Head of caudate nucleus (tissue), 42 donors: ENCODE measurements around the gene ZFPM1.

Experiments used
- DNase-seq, 42 donors: peaks; one replicate each; pipeline versions ENCODE4 v3.0.0 to v3.0.0-alpha.2; 2020 to 2021; ENCODE audit warnings: mixed read lengths in 7 of 42
- intact Hi-C: fragments of 100-400 bp; cut with DNase I; formaldehyde crosslinking; loops from one replicate; pipeline ENCODE4 v1.15.0; 2022

Gene ZFPM1

DNA sequence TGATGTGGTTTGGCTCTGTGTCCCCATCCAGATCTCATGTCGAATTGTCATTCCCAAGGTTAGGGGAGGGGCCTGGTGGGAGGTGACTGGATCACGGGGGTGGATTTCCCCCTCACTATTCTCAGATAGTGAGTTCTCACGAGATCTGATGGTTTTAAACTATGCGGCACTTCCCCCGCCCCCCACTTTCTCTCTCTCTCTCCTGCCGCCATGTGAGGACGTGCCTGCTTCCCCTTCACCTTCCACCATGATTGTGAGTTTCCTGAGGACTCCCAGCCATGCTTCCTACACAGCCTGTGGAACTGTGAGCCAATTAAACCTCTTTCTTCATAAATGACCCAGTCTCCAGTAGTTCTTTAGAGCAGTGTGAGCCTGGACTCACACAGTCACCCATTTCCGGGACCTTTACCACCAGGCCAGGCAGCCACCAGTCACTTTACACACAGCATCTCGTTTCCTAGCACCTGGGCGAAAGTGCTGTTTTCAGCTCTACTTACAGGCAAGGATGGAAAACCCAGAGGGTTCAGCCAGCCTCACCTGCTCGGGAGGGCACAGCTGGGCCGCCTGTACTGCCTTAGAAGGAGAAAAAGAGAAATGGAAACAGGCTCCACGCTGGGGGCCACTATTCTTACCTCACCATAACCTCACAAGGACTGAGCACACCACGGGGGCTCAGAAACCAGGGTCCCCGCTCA, 103.4 kb downstream of the ZFPM1 start:
- DNase-seq, result no peak
- intact Hi-C loops, result no loop called here

DNA sequence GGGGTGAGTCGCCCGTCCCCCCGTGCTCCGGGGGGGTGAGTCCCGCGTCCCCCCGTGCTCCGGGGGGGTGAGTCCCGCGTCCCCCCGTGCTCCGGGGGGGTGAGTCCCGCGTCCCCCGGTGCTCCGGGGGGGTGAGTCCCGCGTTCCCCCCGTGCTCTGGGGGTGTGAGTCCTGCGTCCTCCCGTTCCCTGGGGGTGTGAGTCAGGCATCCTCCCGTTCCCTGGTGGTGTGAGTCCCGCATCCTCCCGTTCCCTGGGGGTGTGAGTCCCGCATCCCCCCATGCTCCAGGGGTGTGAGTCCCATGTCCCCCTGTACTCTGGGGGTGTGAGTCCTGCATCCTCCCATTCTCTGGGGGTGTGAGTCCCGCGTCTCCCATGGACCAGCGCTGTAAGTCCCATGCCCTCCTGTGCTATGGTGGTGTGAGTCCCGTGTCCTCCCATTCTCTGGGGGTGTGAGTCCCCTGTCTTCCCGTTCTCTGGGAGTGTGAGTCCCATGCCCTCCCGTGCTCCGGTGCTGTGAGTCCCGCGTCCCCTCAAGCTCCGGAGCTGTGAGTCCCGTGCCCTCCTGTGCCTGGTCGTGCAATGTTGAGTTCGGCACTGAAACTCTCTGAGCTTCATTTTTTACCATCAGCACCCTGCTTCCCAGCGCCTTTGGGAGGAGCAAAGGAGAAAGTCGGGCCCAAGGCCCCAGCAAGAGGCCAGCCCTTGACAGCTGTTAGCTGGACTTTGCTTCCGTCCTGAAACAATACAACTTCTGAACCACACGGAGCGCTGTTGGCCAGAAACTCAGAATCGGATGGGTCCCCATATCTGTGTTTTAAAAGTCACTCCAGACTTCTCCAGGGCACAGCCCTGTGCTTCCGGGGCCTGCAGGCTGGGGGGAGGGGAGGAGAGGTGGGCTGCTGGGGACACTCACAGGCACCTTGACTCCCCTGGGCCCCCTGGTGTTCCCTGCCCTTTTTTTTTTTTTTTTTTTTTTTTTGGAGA, 105.7 kb downstream of the ZFPM1 start:
- DNase-seq, result peak in 32 of 42 donors; percentile 20 to 70 (median 46)
- intact Hi-C loops, result no loop called here

DNA sequence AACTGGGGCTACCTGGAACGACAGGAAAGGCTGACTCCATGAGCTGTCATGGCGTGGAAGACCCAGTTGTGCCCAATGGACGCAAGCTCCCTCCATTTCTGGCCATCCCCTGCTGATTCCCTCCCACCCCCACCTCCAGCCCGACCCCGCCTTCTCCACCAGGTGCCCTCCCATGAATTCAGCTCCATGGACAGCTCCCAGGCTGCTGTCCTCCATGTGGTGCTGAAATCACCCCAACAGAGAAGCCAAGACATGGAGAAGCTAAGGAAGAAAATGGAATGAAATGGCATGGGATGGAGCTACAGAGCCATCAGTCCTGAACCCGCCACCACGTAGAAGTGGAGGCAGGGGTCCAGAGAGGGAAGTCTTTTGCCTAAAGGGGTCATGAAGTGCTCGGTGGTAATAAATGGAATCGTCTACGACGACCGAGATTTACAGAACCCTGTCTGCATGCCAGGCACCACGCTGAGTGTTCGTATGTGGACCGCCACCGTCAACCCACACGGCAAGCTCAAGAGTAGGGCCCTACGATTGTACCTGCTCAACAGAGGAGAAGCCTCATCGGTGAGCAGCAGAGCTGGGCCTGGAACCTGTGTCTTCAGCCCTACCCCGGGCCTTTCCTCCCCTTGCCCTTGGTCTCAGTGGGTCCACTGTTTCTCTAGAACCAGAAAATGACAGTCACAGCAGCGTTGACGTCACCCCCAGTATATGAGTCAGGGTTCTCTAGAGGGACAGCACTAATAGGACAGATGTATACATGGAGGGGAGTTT, 107.8 kb downstream of the ZFPM1 start:
- no peak for DNase-seq
- intact Hi-C loops, result loop anchor here (5.0 kb wide), 1 partner anchor 119 kb away; no protein-coding TSS in a partner anchor

DNA sequence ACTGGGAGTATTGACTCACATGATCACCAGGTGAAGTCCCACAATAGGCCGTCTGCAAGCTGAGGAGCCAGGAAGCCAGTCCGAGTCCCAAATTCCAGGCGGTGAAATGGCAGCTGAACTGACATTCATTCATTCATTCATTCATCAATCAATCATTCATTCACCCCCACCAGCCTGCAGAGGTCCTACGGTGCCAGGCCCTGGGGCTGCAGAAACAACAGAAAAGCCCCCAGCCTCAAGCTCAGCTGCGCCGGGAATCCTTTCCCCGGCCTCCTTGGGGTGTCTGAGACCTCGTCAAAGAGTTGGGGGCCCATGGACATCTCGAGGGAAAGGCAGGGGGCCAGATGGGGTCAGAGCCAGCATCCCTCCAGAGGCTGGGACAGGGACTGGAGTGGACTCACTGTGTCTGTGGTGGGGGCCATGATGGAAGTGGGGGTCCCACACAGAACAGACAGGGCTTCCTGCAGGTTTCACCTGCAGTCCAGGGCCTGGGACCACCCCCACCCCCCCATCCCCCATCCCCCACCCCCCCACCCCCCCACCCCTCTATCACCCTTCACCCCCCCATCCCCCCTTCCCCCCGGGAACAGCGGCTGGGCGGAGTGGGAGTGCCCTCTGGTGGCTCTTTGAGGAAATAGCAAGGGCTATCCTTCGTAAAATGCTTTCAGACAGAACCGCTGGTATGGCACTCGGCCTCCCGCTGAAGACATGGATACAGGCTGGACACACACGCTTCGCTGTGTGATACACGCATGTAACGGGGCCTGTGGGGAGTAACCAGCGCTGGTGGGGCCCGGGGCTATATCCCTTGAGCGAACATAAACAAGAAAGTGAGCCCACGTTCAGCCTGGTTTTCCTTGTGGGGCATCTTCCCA, 108.6 kb downstream of the ZFPM1 start:
- intact Hi-C loops, result loop anchor here (5.0 kb wide), 1 partner anchor 119 kb away; no protein-coding TSS in a partner anchor
- DNase-seq, result peak; percentile 29 to 85 (median 64)

DNA sequence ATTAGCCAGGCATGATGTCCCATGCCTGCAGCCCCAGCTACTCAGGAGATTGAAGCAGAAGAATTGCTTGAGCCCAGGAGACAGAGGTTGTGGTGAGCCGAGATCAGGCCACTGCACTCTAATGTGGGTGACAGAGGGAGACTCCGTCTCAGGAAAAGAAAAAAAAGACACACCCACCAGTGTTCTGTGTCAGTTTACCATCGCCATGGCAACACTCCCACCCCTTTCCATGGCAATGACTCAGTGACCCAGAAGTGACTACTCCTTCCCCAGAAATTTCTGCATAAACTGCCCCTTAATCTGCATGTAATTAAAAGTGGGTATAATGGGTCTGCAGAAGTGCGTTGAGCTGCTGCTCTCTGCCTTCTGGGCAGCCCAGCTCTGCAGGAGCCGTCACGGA, 113.1 kb downstream of the ZFPM1 start:
- peak; percentile 31 to 88 (median 69) for DNase-seq
- intact Hi-C loops, result no loop called here

DNA sequence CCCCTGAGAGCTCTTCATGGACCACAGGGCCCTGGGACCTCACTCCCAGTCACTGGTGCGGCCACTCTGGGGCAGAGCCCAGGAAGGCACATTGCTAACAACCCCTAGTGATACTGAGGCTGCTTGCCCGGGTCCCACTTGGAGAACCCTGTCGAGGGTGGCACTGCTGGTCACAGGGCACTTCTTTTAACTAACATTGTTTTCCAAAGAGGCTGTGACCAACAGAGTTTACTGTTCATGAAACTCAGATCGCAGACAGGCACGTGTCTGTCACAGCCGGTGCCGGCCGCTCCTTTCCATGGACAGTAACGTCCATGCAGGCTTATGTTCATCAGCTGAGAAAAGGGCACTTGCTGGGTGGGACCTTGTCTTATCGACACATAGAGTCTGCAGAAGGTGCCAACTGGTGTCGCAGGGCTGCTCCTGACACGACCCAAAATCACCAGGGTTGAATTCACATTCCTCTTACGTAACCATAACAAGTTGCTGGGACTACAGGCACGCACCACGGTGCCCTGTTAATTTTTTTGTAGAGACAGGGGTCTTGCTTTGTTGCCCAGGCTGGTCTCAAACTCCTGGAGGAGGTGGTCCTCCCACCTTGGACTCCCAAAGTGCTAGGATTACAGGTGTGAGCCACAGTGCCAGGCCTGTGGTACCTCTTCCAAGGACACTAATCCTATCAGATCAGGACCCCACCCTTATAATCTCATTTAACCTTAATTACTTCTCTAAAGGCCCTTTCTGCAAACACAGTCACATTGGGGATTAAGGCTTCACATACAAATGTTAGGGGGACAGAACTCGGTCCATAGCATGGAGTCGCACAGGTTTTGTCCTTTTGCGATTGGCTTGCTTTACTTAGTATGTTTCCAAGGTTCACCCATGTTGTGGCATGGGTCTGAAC, 115.9 kb downstream of the ZFPM1 start:
- intact Hi-C loops, result no loop called here
- no peak for DNase-seq

DNA sequence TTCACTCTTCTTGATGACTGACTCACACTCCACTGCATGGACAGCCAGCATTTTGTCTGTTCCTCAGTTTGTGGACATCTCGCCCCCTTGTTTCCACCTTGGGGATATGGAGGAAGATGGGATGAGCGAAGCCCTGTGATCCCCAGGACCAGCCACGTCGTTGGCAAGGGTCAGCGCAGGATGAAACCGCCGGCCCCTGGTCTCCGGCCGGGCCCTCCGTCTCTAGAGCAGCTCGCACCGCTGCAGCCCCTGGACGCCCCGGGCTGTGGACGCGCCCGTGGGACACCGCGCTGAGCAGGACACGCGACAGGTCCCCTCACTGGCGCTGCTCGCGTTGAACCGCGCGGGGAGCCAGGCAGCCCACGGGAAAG, 116.5 kb downstream of the ZFPM1 start:
- peak in 10 of 42 donors; percentile 10 to 47 (median 30) for DNase-seq
- intact Hi-C loops, result no loop called here

DNA sequence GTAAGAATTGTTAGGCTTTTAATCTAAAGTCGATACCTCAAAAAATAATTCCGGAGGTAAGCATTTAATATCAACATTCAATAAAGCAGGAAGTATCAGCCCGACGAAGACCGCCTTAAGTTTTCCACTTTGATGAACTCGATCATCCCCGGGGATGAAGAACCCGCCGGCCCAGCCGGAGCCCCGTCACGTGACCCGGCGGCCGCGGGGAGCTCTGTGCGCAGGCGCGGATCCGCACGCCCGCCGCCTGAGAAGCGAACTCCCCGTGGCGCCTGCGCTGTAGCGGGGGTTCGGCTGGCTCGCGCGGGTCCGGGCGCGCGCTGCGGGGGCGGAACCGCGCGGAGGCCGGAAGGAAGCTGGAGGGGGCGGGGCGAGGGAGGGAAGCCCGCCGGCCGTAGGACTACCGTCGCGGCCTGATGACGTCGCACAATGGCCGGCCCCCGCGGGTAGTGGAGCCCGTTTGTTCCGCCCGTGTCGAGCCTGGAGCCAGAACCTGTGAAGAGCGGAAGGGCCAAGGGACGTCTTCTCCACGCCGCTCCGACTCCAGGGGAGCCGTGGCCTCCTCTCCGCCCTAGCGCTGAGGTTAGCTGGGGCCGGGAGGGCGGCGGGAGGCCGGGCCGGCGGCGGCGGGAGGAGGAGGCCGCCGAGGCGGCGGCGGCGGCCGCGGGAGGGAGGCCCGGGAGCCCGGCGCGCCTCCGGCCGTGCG, 117.1 kb downstream of the ZFPM1 start, which contains the start of gene ZC3H18:
Gene ZC3H18, plus strand, starts transcription at position 419 of the 706 bp plus-strand sequence. CDS start 6,721 bp downstream, outside the sequence.
- intact Hi-C loops, result loop anchor here (5.0 to 10.0 kb wide), 2 partner anchors 38 to 95 kb away; partner anchors contain the start of gene MVD

DNA sequence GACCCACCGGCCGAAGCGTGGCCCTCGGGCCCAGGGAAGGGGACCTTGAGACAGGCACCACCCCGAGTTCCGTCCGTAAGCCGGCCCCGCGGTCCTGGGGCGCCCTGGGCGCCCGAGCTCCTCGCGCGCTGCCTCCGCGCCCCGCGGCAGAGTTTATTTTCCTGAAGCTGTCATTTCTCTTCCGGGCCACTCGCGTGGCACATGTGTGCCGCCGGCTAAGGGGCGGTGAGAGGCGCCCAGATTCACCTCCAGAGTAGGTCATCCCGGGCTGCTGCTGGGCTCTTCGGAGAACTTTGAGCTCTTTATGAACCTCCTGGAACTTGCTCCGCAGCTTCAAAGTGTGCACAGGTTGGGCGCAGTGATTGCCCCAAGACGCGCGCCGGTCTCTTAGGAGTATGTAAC, 117.6 kb downstream of the ZFPM1 start:
- intact Hi-C loops, result loop anchor here (5.0 to 10.0 kb wide), 2 partner anchors 38 to 94 kb away; partner anchors contain the start of gene MVD
- DNase-seq, result peak in 22 of 42 donors; percentile 4 to 57 (median 36)

More for the DNA sequence above, 117.1 kb downstream of the ZFPM1 start, which contains the start of gene ZC3H18:
- peak; percentile 77 to 99 (median 95) for DNase-seq

DNA sequence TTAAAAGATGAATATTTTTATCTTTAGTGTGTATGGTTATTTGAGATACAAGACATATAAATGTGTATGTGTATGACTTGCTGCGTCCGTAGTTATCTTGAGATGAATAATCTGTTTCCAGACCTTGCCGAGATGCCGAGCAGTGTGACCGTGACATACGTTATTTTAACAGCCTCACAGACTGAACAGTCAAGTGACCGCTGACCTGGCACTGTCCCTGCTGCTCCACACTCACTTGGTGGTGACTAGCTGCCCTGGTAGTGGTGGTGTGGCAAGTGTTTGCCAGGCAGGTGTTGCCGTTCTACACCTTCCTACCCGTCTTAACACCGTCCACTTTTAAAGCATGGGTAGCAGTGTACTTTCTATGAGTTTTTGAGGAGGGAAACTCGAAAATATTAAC, 122.2 kb downstream of the ZFPM1 start:
- no peak for DNase-seq
- intact Hi-C loops, result loop anchor here (10.0 kb wide), 1 partner anchor 90 kb away; the partner anchor contains the start of gene MVD

DNA sequence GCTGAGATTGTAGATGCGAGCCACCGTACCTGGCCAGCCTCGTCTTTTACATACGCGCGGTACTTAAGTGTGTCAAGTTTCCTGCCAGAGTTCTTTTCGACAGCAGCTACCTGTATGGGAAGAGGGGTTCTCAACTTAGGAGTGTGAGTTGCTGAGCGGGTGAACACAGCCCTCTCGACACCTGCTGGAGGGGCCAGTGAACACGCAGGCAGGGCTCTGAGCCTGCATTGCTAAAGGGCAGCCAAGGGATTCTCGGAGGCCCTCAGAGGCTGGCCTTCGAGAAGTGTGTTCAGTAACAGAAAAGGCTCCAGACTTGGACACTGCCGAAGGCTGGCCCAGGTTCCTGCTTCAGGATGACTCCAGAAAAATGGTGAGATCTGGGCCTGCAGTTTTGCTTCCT, 123.2 kb downstream of the ZFPM1 start:
- intact Hi-C loops, result loop anchor here (10.0 kb wide), 1 partner anchor 88 kb away; the partner anchor contains the start of gene MVD

DNA sequence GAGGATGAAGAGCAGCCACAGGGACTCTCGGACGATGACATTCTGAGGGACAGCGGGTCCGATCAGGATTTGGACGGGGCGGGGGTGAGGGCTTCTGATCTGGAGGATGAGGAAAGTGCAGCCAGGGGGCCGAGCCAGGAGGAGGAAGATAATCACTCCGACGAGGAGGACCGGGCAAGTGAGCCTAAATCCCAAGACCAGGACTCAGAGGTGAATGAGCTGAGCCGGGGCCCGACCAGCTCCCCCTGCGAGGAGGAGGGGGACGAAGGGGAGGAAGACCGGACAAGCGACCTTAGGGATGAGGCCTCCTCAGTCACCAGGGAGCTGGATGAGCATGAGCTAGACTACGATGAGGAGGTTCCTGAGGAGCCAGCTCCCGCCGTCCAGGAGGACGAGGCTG, 124.1 kb downstream of the ZFPM1 start:
- intact Hi-C loops, result loop anchor here (10.0 kb wide), 1 partner anchor 88 kb away; the partner anchor contains the start of gene MVD

More for the DNA sequence above, 123.2 kb downstream of the ZFPM1 start:
- DNase-seq, result no peak

DNA sequence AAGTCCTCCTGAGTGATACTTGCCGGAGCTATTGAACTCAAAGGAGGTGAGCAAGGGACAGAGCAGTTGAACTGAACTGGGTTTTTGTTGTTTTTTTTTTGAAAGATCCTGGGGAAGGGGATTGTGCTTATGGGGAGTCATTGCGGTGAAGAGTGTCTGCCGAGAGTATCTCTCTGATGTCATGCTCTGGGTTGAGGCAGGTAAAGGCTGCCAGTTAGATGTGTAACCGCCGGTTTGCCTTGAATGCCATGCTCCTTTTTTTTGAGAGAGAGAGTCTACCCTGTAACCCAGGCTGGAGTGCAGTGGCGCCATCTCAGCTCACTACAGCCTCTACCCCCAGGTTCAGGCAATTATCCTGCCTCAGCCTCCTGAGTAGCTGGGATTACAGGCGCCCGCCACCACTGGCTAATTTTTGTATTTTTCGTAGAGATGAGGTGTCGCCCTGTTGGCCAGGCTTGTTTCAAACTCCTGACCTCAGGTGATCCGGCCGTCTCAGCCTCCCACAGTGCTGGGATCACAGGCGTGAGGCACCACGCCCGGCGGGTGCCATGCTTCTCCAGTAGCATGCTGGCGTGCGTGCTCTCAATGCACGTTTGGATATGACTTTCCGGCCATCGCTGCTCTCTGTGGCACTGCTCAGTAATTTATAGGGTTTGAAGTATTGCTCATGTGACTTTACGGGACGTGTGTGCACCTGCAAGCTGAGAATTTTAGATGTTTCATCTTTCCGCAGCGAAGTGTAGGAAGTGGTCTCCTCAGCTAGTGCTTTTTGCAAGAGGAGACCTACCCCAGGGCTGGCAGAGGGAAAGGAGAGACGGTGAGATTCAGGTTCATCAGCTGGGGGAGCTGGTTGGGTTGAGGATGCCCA, 125.6 kb downstream of the ZFPM1 start:
- intact Hi-C loops, result loop anchor here (10.0 kb wide), 1 partner anchor 86 kb away; the partner anchor contains the start of gene MVD
- DNase-seq, result no peak

More for the DNA sequence above, 124.1 kb downstream of the ZFPM1 start:
- no peak for DNase-seq

DNA sequence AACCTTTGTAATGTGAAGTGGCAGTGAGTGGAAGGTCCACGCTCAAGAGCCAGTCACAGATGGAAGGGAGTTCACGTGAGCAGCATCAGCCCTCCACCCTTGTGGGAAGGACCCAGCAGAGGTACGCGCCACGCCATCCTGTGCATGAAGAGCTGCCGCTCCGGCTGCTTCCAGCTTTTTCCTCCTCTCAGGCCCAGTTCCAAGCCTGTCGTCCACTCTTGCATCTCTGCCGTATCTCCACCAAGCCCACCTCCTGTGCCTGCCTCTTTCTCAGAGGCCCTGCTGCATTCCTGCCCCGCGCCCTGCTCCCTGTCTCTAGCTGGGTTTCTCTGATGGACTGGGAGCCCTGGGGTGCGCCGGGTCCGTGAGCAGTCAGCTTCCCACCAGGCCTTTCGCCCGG, 127.3 kb downstream of the ZFPM1 start:
- no peak for DNase-seq
- intact Hi-C loops, result no loop called here

DNA sequence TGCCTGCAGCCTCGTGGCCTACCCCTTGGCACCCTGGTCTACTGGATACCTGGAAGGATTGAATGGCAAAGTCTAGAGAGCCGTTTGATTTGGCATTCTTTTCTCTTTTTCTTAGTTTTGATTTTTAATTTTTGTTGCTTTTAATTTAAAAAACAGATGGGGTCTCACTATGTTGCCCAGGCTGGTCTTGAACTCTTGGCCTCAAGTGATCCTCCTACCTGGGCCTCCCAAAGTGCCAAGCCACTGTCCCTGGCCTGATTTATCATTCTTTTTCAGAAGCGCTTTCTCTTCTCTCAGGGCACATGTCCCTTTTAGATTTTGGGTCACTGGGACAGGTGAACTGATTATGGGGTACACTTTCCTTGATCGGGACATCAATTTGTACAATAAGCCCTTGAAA, 128.0 kb downstream of the ZFPM1 start:
- intact Hi-C loops, result no loop called here
- no peak for DNase-seq
